ENCODE measurements around the gene DNM1.

DNA sequence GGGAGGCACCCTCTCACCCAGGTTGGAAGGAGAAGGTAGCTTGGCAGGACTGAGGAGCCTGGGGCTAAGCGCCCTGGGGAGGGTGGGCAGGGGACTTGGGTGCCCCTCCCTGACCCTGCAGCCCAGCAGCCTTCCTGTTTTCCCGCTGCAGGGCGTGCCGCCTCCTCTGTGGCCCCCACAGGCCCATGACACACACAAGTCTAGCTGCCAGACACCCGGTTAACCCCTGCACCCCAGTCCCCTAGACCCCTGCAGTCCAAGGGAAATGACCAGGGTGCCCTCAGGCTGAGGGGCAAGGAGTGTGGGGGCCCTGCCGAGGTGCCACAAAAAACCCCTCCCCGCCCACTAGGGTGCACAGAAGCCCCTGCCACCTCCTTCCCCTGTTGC is 39.6 kb downstream of the DNM1 start:
- TF ChIP-seq, protein P1, sequence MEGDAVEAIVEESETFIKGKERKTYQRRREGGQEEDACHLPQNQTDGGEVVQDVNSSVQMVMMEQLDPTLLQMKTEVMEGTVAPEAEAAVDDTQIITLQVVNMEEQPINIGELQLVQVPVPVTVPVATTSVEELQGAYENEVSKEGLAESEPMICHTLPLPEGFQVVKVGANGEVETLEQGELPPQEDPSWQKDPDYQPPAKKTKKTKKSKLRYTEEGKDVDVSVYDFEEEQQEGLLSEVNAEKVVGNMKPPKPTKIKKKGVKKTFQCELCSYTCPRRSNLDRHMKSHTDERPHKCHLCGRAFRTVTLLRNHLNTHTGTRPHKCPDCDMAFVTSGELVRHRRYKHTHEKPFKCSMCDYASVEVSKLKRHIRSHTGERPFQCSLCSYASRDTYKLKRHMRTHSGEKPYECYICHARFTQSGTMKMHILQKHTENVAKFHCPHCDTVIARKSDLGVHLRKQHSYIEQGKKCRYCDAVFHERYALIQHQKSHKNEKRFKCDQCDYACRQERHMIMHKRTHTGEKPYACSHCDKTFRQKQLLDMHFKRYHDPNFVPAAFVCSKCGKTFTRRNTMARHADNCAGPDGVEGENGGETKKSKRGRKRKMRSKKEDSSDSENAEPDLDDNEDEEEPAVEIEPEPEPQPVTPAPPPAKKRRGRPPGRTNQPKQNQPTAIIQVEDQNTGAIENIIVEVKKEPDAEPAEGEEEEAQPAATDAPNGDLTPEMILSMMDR (IDR thresholded peaks at IDR 0.05; ENCODE audit: low read depth, low read length, missing input control), result no peak
- TF ChIP-seq, protein P2, sequence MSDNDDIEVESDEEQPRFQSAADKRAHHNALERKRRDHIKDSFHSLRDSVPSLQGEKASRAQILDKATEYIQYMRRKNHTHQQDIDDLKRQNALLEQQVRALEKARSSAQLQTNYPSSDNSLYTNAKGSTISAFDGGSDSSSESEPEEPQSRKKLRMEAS (IDR thresholded peaks at IDR 0.05), result no peak
- TF ChIP-seq EGR1 (IDR thresholded peaks at IDR 0.05; ENCODE audit: low read depth in 2 of 2) (no peak), JUND (IDR thresholded peaks at IDR 0.05) (no peak), TAF1 (conservative IDR thresholded peaks at IDR 0.05) (no peak), GABPA (IDR thresholded peaks at IDR 0.05 in 1 of 2, conservative IDR thresholded peaks at IDR 0.05 in 1 of 2) (no peak), YY1 (IDR thresholded peaks at IDR 0.05) (no peak), RXRA (IDR thresholded peaks at IDR 0.05) (no peak), FOXA2 (IDR thresholded peaks at IDR 0.05) (no peak), NR2F2 (IDR thresholded peaks at IDR 0.05) (no peak), RAD21 (IDR thresholded peaks at IDR 0.05) (no peak)
- TF ChIP-seq, protein P3, sequence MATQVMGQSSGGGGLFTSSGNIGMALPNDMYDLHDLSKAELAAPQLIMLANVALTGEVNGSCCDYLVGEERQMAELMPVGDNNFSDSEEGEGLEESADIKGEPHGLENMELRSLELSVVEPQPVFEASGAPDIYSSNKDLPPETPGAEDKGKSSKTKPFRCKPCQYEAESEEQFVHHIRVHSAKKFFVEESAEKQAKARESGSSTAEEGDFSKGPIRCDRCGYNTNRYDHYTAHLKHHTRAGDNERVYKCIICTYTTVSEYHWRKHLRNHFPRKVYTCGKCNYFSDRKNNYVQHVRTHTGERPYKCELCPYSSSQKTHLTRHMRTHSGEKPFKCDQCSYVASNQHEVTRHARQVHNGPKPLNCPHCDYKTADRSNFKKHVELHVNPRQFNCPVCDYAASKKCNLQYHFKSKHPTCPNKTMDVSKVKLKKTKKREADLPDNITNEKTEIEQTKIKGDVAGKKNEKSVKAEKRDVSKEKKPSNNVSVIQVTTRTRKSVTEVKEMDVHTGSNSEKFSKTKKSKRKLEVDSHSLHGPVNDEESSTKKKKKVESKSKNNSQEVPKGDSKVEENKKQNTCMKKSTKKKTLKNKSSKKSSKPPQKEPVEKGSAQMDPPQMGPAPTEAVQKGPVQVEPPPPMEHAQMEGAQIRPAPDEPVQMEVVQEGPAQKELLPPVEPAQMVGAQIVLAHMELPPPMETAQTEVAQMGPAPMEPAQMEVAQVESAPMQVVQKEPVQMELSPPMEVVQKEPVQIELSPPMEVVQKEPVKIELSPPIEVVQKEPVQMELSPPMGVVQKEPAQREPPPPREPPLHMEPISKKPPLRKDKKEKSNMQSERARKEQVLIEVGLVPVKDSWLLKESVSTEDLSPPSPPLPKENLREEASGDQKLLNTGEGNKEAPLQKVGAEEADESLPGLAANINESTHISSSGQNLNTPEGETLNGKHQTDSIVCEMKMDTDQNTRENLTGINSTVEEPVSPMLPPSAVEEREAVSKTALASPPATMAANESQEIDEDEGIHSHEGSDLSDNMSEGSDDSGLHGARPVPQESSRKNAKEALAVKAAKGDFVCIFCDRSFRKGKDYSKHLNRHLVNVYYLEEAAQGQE (IDR thresholded peaks at IDR 0.05), result no peak
- TF ChIP-seq, protein P4, sequence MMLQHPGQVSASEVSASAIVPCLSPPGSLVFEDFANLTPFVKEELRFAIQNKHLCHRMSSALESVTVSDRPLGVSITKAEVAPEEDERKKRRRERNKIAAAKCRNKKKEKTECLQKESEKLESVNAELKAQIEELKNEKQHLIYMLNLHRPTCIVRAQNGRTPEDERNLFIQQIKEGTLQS (IDR thresholded peaks at IDR 0.05), result no peak

Data from liver (tissue), 3 donors.